Fibroblast of lung (primary cell): Measurements from ENCODE around the gene KIF25. TPM values are rescaled to one million over a fixed set of nuclear protein-coding genes. Genes with fewer than 3 reads are reported as not detected.
A peak's percentile ranks its signal among the peaks of the same experiment; 100 is the strongest.

Experiments used
- DNase-seq, 2 donors: peaks; one replicate each; pipeline versions ENCODE4 v3.0.0 to v3.0.0-alpha.2; 2010; ENCODE audit warnings: low read depth in 2 of 2
- H2AFZ ChIP-seq: 2 replicates; pipeline ENCODE4 v1.5.1; 2012; ENCODE audit warnings: low read length, control low read depth, inconsistent platforms
- H3K27ac ChIP-seq: 2 replicates; pipeline ENCODE4 v1.5.1; 2011; ENCODE audit warnings: low read length, control low read depth; ENCODE audit not compliant: insufficient read depth
- H3K27me3 ChIP-seq: 2 replicates; pipeline ENCODE4 v1.5.1; 2011; ENCODE audit warnings: mild to moderate bottlenecking, low read length; ENCODE audit not compliant: control insufficient read depth, insufficient read depth
- H3K36me3 ChIP-seq: 2 replicates; pipeline ENCODE4 v1.5.1; 2011; ENCODE audit warnings: low read length; ENCODE audit not compliant: control insufficient read depth, insufficient read depth
- H3K4me1 ChIP-seq: 2 replicates; pipeline ENCODE4 v1.5.1; 2011; ENCODE audit warnings: low read length; ENCODE audit not compliant: control insufficient read depth, insufficient read depth; ENCODE audit errors: extremely low read depth
- H3K4me2 ChIP-seq: 2 replicates; pipeline ENCODE4 v1.5.1; 2011; ENCODE audit warnings: low read length, control low read depth; ENCODE audit not compliant: insufficient read depth; ENCODE audit errors: extremely low read depth
- H3K4me3 ChIP-seq, 4 experiments: fragments of 200-600 bp in 1 of 4; sonication (generic) in 1 of 4; replicated peaks in 1 of 4; 2 replicates each; pipeline ENCODE4 v1.5.1; 2011 to 2016; ENCODE audit warnings: low read length in 4 of 4, low read depth in 3 of 4, mild to moderate bottlenecking in 3 of 4, control low read depth in 2 of 4, inconsistent platforms in 1 of 4, mixed read lengths in 1 of 4; ENCODE audit not compliant: insufficient read depth in 1 of 4; ENCODE audit errors: control extremely low read depth in 1 of 4
- H3K79me2 ChIP-seq: 2 replicates; pipeline ENCODE4 v1.5.1; 2012; ENCODE audit warnings: mild to moderate bottlenecking, low read length, inconsistent platforms; ENCODE audit not compliant: control insufficient read depth, insufficient read depth
- H3K9ac ChIP-seq: 2 replicates; pipeline ENCODE4 v1.5.1; 2011; ENCODE audit warnings: mild to moderate bottlenecking, low read length, control low read depth; ENCODE audit not compliant: insufficient read depth
- H3K9me3 ChIP-seq: 2 replicates; pipeline ENCODE4 v1.5.1; 2012; ENCODE audit warnings: low read depth, low read length; ENCODE audit not compliant: control insufficient read depth, insufficient read depth
- H4K20me1 ChIP-seq: 2 replicates; pipeline ENCODE4 v1.5.1; 2011; ENCODE audit warnings: low read length; ENCODE audit not compliant: control insufficient read depth, insufficient read depth; ENCODE audit errors: extremely low read depth
- EZH2 ChIP-seq: IDR thresholded peaks from 2 replicates; pipeline ENCODE4 v1.5.1; 2012; ENCODE audit warnings: low read length, control low read depth, mild to moderate bottlenecking; ENCODE audit errors: missing control alignments
- polyA plus RNA-seq, 2 donors: library from polyadenylated mRNA; depleted of rRNA in 1 of 2; stranded (reverse) in 1 of 2; unstranded in 1 of 2; fragments of >200 nt; gene quantifications; 2 replicates each; pipeline ENCODE4 v1.2.1, GENCODE V29; 2011 to 2012; ENCODE audit warnings: missing spikeins in 1 of 2
- total RNA-seq: library from RNA; depleted of rRNA; stranded (reverse); fragments of >200 nt; gene quantifications from 2 replicates; pipeline ENCODE4 v1.2.1, GENCODE V29; 2014
- TF ChIP-seq, protein P1 (sequence below), 2 donors: IDR thresholded peaks in 1 of 2; conservative IDR thresholded peaks in 1 of 2; 1 replicate in 1 of 2; 2 replicates in 1 of 2; pipeline ENCODE4 v1.5.1; 2011 to 2012; ENCODE audit warnings: low read length in 2 of 2, control low read depth in 1 of 2, inconsistent platforms in 1 of 2, low read depth in 1 of 2, mild to moderate bottlenecking in 1 of 2

KIF25 gene
- total and polyA plus RNA-seq, 2 donors (not counting 1 experiment from before 2014, with no cell fraction given), result 0.33 TPM; not detected in 1

GRCh38 chr6:168045141-168045691 lies 47.7 kb downstream of the KIF25 start:
- Histone ChIP-seq H3K27me3 (no peaks in the 10 kb centered on the region), H3K4me3 (no peak overlapping the region), H3K36me3 (no peaks in the 10 kb centered on the region), H3K9ac (no peak overlapping the region), H3K27ac (no peak overlapping the region), H3K4me2 (no peak overlapping the region), H3K79me2 (no peaks in the 10 kb centered on the region), H3K9me3 (no peaks in the 10 kb centered on the region), H4K20me1 (no peaks in the 10 kb centered on the region), H3K4me1 (no peaks in the 10 kb centered on the region), H2AFZ (no peak overlapping the region)
- DNase-seq, result no peak
- TF ChIP-seq, protein P1, sequence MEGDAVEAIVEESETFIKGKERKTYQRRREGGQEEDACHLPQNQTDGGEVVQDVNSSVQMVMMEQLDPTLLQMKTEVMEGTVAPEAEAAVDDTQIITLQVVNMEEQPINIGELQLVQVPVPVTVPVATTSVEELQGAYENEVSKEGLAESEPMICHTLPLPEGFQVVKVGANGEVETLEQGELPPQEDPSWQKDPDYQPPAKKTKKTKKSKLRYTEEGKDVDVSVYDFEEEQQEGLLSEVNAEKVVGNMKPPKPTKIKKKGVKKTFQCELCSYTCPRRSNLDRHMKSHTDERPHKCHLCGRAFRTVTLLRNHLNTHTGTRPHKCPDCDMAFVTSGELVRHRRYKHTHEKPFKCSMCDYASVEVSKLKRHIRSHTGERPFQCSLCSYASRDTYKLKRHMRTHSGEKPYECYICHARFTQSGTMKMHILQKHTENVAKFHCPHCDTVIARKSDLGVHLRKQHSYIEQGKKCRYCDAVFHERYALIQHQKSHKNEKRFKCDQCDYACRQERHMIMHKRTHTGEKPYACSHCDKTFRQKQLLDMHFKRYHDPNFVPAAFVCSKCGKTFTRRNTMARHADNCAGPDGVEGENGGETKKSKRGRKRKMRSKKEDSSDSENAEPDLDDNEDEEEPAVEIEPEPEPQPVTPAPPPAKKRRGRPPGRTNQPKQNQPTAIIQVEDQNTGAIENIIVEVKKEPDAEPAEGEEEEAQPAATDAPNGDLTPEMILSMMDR (conservative IDR thresholded peaks at IDR 0.05 in 1 of 2, IDR thresholded peaks at IDR 0.05 in 1 of 2; ENCODE audit: low read depth in 1 of 2, low read length in 2 of 2), result no peak
- TF ChIP-seq EZH2, result no peak

DNA sequence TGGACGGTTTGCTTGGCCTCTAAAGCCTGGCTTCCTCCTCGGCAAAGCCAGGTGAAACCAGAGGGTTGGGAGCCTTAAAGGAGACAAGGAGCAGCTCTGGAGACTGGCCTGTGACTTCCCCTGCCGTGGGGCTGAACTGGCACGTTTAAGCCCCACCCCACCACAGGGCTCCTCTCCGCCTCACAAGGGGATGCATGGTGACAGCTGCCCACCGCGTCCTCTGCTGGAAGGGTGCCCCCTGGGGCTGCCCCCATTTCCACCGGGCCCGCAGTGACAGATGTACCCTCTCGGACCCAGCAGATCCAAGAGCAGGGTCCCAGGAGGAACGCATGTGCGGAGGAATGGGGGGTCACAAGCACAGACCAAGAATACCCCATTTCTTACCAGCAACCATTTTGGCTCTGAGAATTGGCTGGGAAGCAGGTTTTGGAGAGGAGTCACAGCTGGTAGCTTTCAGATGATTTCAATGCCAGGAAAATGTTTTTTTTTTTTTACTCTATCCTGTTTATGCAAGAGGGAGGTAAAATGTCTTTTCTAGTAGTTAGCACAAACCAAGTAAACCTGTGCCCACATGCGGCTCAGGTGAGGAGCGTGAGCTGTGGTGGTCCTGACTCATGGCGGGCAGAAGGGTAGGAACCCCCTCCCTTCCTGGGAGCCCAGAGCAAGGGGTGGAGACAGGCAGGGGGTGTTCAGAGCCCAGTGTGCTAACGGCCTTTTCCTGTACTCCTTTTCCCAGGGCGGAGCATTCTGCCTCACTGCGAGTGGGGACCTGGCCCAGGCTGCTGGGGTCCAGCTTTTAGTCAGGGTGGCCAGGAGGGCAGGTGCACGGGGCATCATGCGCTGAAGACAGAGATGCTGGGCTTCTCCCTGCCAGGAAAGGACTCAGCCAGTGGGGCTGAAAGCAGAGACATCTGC lies 48.5 kb downstream of the KIF25 start:
- DNase-seq, result peak in 1 of 2 donors; percentile 30
- Histone ChIP-seq H3K27me3 (no peaks in the 10 kb centered on the region), H3K27ac (no peak overlapping the region), H2AFZ (no peak overlapping the region), H3K9me3 (no peaks in the 10 kb centered on the region), H3K79me2 (no peaks in the 10 kb centered on the region), H3K4me3 (no peak overlapping the region), H3K4me2 (no peak overlapping the region), H3K9ac (no peak overlapping the region), H3K36me3 (no peaks in the 10 kb centered on the region), H3K4me1 (no peaks in the 10 kb centered on the region), H4K20me1 (no peaks in the 10 kb centered on the region)
- TF ChIP-seq EZH2, result no peak
- TF ChIP-seq, protein P1 (conservative IDR thresholded peaks at IDR 0.05 in 1 of 2, IDR thresholded peaks at IDR 0.05 in 1 of 2; ENCODE audit: low read depth in 1 of 2, low read length in 2 of 2), result no peak

GRCh38 chr6:168046696-168047095 lies 49.2 kb downstream of the KIF25 start:
- H3K36me3 ChIP-seq, result no peaks in the 10 kb centered on the region
- no peaks in the 10 kb centered on the region for H3K79me2 ChIP-seq
- no peak overlapping the region for H3K27ac ChIP-seq
- no peaks in the 10 kb centered on the region for H4K20me1 ChIP-seq
- H3K27me3 ChIP-seq, result no peaks in the 10 kb centered on the region
- H3K9me3 ChIP-seq, result no peaks in the 10 kb centered on the region
- no peak overlapping the region for H2AFZ ChIP-seq
- no peak overlapping the region for H3K4me3 ChIP-seq
- H3K4me1 ChIP-seq, result no peaks in the 10 kb centered on the region
- no peak overlapping the region for H3K4me2 ChIP-seq
- no peak for DNase-seq
- TF ChIP-seq, protein P1 (conservative IDR thresholded peaks at IDR 0.05 in 1 of 2, IDR thresholded peaks at IDR 0.05 in 1 of 2; ENCODE audit: low read depth in 1 of 2, low read length in 2 of 2), result no peak
- no peak for TF ChIP-seq EZH2
- no peak overlapping the region for H3K9ac ChIP-seq
